A549 (cell line): ENCODE measurements around the gene LAMC2. TPM values are rescaled to one million over a fixed set of nuclear protein-coding genes. Genes with fewer than 3 reads are reported as not detected.

Experiments used
- ATAC-seq, 2 experiments: fragments of 200-7000 bp in 1 of 2; fragments of >200 bp in 1 of 2; cut with Nextera tagmentation in 1 of 2; cut with Tn5 transposase in 1 of 2; 3 replicates each; pipeline versions ENCODE4 v1.8.0 to v1.9.1; 2018 to 2020; ENCODE audit warnings: mild to moderate bottlenecking in 1 of 2, moderate library complexity in 1 of 2
- CTCF ChIA-PET: fragments of 300-600 bp; sonication (Branson Sonifier 250); formaldehyde crosslinking; extraction: SDS; loops from one replicate; lab custom pipeline; 2021; ENCODE audit warnings: antibody characterized with exemption, inconsistent platforms; lab: Yijun Ruan, JAX
- POLR2A ChIA-PET: fragments of 350-600 bp; formaldehyde crosslinking; extraction: SDS; loops from one replicate; lab custom pipeline; 2021; ENCODE audit warnings: antibody characterized with exemption, inconsistent platforms; lab: Yijun Ruan, JAX
- DNase-seq, 2 experiments: peaks; one replicate each; pipeline versions ENCODE4 v3.0.0 to v3.0.0-alpha.2; 2011 to 2016; ENCODE audit warnings: low read depth in 1 of 2, low spot score in 1 of 2
- FAIRE-seq: peaks from 2 replicates; lab custom pipeline; 2011; peaks lifted over from hg19 to GRCh38; lab: Jason Lieb, UNC
- H3K27ac ChIP-seq, 2 experiments: fragments of >200 bp; sonication (Bioruptor Twin); formaldehyde crosslinking; 3 replicates each; pipeline ENCODE4 v1.5.1; 2016 to 2017
- H3K4me1 ChIP-seq: fragments of >200 bp; sonication (Bioruptor Twin); formaldehyde crosslinking; 3 replicates; pipeline ENCODE4 v1.6.1; 2016
- H3K4me2 ChIP-seq: fragments of >200 bp; sonication (Bioruptor Twin); formaldehyde crosslinking; 3 replicates; pipeline ENCODE4 v1.6.1; 2016
- H3K4me3 ChIP-seq: fragments of >200 bp; sonication (Bioruptor Twin); formaldehyde crosslinking; 3 replicates; pipeline ENCODE4 v1.5.1; 2016
- H3K9me3 ChIP-seq: fragments of >200 bp; sonication (Bioruptor Twin); formaldehyde crosslinking; 3 replicates; pipeline ENCODE4 v1.6.1; 2016
- CBX2 ChIP-seq: fragments of 200-600 bp; sonication (generic); IDR thresholded peaks from 2 replicates; pipeline ENCODE4 v1.6.1; 2016; ENCODE audit warnings: low read depth, mild to moderate bottlenecking, borderline replicate concordance
- CBX8 ChIP-seq: fragments of 200-600 bp; sonication (generic); IDR thresholded peaks from 2 replicates; pipeline ENCODE4 v1.6.1; 2016
- CHD2 ChIP-seq: fragments of 150-350 bp; IDR thresholded peaks from 2 replicates; pipeline ENCODE4 v1.6.1; 2014; ENCODE audit warnings: low read length; ENCODE audit not compliant: partially characterized antibody
- E2F6 ChIP-seq: IDR thresholded peaks from 2 replicates; pipeline ENCODE4 v1.6.1; 2012; ENCODE audit warnings: low read depth, borderline replicate concordance
- HDAC2 ChIP-seq: fragments of 200-600 bp; sonication (generic); IDR thresholded peaks from 2 replicates; pipeline ENCODE4 v1.6.1; 2016
- HEYL ChIP-seq: fragments of 250-450 bp; sonication (Bioruptor Pico); IDR thresholded peaks from 2 replicates; pipeline ENCODE4 v1.8.0; 2021; ENCODE audit warnings: mild to moderate bottlenecking, moderate library complexity
- HMGXB4 ChIP-seq: fragments of 250-450 bp; sonication (Bioruptor Pico); IDR thresholded peaks from 2 replicates; pipeline ENCODE4 v1.5.0; 2021; ENCODE audit warnings: mild to moderate bottlenecking, moderate library complexity, borderline replicate concordance
- KDM1A ChIP-seq: fragments of 200-600 bp; sonication (generic); IDR thresholded peaks from 2 replicates; pipeline ENCODE4 v1.6.1; 2016; ENCODE audit warnings: low read depth, mild to moderate bottlenecking
- MAFK ChIP-seq: fragments of 450-650 bp; IDR thresholded peaks from 2 replicates; pipeline ENCODE4 v1.6.1; 2014; ENCODE audit not compliant: partially characterized antibody
- MAZ ChIP-seq: fragments of 150-350 bp; IDR thresholded peaks from 2 replicates; pipeline ENCODE4 v1.6.1; 2014; ENCODE audit warnings: antibody characterized with exemption, low read depth, low read length, borderline replicate concordance
- MYC ChIP-seq: IDR thresholded peaks from 2 replicates; pipeline ENCODE4 v1.6.1; 2012; ENCODE audit warnings: mild to moderate bottlenecking, inconsistent platforms, low read length, improper control_type of control experiment, borderline replicate concordance
- NPAS2 ChIP-seq: fragments of 250-450 bp; sonication (Bioruptor Pico); IDR thresholded peaks from 2 replicates; pipeline ENCODE4 v1.8.0; 2022; ENCODE audit warnings: mild to moderate bottlenecking, moderate library complexity, borderline replicate concordance
- PHF8 ChIP-seq: fragments of 200-600 bp; sonication (generic); IDR thresholded peaks from 2 replicates; pipeline ENCODE4 v1.6.1; 2016; ENCODE audit warnings: low read depth, mild to moderate bottlenecking, antibody characterized with exemption, moderate library complexity, borderline replicate concordance
- POLR2A ChIP-seq: IDR thresholded peaks from 2 replicates; pipeline ENCODE4 v1.6.1; 2012; ENCODE audit warnings: mild to moderate bottlenecking, low read length
- REST ChIP-seq: fragments of 200-600 bp; sonication (generic); IDR thresholded peaks from 2 replicates; pipeline ENCODE4 v1.6.1; 2016; ENCODE audit warnings: antibody characterized with exemption, mild to moderate bottlenecking, moderate library complexity
- SREBF2 ChIP-seq: fragments of 450-650 bp; IDR thresholded peaks from 2 replicates; pipeline ENCODE4 v1.6.1; 2014; ENCODE audit warnings: mild to moderate bottlenecking, moderate library complexity
- TFCP2L1 ChIP-seq: fragments of 250-450 bp; sonication (Bioruptor Pico); IDR thresholded peaks from 2 replicates; pipeline ENCODE4 v1.5.0; 2021; ENCODE audit warnings: mild to moderate bottlenecking
- USF2 ChIP-seq: fragments of 450-650 bp; IDR thresholded peaks from 2 replicates; pipeline ENCODE4 v1.6.1; 2014; ENCODE audit warnings: antibody characterized with exemption
- ZSCAN20 ChIP-seq: fragments of 250-450 bp; sonication (Bioruptor Pico); IDR thresholded peaks from 2 replicates; pipeline ENCODE4 v1.8.0; 2022; ENCODE audit warnings: mild to moderate bottlenecking, moderate library complexity
- WGBS: methylation state at CpG from one replicate; pipeline ENCODE4 v1.1.6; 2017; ENCODE audit errors: missing lambda C conversion rate; 5-methylcytosine and 5-hydroxymethylcytosine counted together
- polyA plus RNA-seq, 4 experiments: library from polyadenylated mRNA; depleted of rRNA in 3 of 4; stranded (reverse); fragments of >200 nt; fragmentation: RNase III in 1 of 4; extraction: RNeasy Plus Mini Kit Qiagen cat#74134 plus additional on column Dnase treatment in 1 of 4; gene quantifications; 2 replicates in 3 of 4; 3 replicates in 1 of 4; pipeline ENCODE4 v1.2.3, GENCODE V29; 2011 to 2017
- TF ChIP-seq, protein P1 (sequence below): fragments of >200 bp; sonication (Bioruptor Twin); formaldehyde crosslinking; IDR thresholded peaks from 3 replicates; pipeline ENCODE4 v1.5.1; 2016
- TF ChIP-seq, protein P2 (sequence below): fragments of 250-450 bp; sonication (Bioruptor Pico); IDR thresholded peaks from 2 replicates; pipeline ENCODE4 v1.5.0; 2020; ENCODE audit warnings: low read depth, mild to moderate bottlenecking, moderate library complexity

Gene LAMC2
- polyA plus RNA-seq, 2 of the 4 experiments (the other 2 are of a cell fraction): 8.5 to 24.1 TPM

- Histone ChIP-seq H3K4me1 (peaks cover 5% of the 10 kb centered on the region), H3K9me3 (no peaks in the 10 kb centered on the region), H3K4me3 (no peak overlapping the region), H3K27ac (no peak overlapping the region), H3K4me2 (no peak overlapping the region)
- no peak for ATAC-seq
- POLR2A ChIA-PET: no interaction called here
- WGBS: 90% methylated on average over 2 of the region's 2 CpGs
- no peak for DNase-seq
- TF ChIP-seq HMGXB4 (CRISPR knock-in tag) (no peak), REST (no peak), CBX8 (no peak), CBX2 (no peak), SREBF2 (no peak), E2F6 (no peak), MAZ (no peak), CHD2 (no peak), ZSCAN20 (CRISPR knock-in tag) (no peak)
- TF ChIP-seq, protein P1, sequence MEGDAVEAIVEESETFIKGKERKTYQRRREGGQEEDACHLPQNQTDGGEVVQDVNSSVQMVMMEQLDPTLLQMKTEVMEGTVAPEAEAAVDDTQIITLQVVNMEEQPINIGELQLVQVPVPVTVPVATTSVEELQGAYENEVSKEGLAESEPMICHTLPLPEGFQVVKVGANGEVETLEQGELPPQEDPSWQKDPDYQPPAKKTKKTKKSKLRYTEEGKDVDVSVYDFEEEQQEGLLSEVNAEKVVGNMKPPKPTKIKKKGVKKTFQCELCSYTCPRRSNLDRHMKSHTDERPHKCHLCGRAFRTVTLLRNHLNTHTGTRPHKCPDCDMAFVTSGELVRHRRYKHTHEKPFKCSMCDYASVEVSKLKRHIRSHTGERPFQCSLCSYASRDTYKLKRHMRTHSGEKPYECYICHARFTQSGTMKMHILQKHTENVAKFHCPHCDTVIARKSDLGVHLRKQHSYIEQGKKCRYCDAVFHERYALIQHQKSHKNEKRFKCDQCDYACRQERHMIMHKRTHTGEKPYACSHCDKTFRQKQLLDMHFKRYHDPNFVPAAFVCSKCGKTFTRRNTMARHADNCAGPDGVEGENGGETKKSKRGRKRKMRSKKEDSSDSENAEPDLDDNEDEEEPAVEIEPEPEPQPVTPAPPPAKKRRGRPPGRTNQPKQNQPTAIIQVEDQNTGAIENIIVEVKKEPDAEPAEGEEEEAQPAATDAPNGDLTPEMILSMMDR: no peak
- CTCF ChIA-PET: interaction anchor here (0.9 to 2.0 kb wide), 5 partner anchors 9 to 274 kb away, joined by 3 to 10 read pairs (median 4); no protein-coding TSS in a partner anchor
- no peak for FAIRE-seq
These were observed 51.0 kb downstream of the LAMC2 start for GRCh38 chr1:183237046-183237445.

DNA sequence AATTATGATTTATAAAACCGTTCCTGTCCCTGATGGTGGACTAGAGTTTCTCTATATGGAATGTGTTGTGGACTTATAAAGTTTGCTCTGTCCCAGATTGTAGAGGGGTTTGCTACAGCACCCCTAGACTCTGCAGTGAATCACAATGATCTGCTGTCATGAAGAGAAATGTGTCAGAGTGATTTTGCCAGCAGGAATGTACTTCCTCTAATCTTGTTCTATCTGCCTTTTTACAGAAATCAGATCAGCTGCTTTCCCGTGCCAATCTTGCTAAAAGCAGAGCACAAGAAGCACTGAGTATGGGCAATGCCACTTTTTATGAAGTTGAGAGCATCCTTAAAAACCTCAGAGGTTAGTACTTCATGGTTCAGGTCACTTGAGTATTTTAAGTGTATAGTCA, 52.0 kb downstream of the LAMC2 start:
- CTCF ChIA-PET: interaction anchor here (1.1 to 2.0 kb wide), 4 partner anchors 10 to 275 kb away, joined by 3 to 10 read pairs (median 4); no protein-coding TSS in a partner anchor
- Histone ChIP-seq H3K4me2 (no peak overlapping the region), H3K4me3 (no peak overlapping the region), H3K4me1 (peaks cover 5% of the 10 kb centered on the region), H3K9me3 (no peaks in the 10 kb centered on the region), H3K27ac (no peak overlapping the region)
- FAIRE-seq: no peak
- POLR2A ChIA-PET: no interaction called here
- no peak for ATAC-seq
- 84% methylated on average over 2 of the region's 2 CpGs for WGBS
- no peak for DNase-seq
- no peak for TF ChIP-seq MAFK
- no peak for TF ChIP-seq USF2
- TF ChIP-seq HMGXB4 (CRISPR knock-in tag): no peak
- no peak for TF ChIP-seq HDAC2
- no peak for TF ChIP-seq MYC
- no peak for TF ChIP-seq NPAS2
- TF ChIP-seq, protein P2, sequence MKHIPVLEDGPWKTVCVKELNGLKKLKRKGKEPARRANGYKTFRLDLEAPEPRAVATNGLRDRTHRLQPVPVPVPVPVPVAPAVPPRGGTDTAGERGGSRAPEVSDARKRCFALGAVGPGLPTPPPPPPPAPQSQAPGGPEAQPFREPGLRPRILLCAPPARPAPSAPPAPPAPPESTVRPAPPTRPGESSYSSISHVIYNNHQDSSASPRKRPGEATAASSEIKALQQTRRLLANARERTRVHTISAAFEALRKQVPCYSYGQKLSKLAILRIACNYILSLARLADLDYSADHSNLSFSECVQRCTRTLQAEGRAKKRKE: no peak
- TF ChIP-seq PHF8: no peak
- TF ChIP-seq TFCP2L1 (CRISPR knock-in tag): no peak
- TF ChIP-seq, protein P1: no peak
- TF ChIP-seq HEYL: no peak
- TF ChIP-seq POLR2A: no peak
- TF ChIP-seq KDM1A: no peak
